ENCODE data around the gene ERG.

DNA sequence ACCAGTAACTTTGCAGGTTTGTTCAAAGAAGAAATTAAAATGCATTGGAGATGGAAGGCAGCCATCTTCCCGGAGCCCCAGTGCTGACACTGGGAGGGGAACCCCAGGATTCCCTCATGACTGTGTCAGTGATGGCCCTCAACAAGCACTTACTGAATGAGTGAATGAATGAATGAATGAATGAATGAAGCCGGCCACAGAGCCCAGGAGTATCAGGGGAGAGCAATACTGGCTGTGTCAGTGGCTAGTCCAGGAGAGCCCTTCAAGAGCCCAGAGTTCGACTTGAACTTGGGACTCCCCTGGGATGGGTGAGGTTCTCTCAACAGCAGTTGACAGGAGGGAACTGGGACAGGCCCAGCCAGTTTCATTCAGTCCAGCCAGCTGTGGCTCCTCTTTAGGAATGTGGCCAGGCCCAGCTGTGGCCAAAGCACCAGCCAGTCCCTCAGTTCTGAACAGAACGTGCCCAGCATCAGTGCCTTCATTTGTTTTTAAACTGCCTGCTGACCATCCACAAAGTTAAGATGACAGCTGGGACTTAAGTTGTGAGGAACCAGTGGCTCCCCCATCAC lies 9.2 kb upstream of the ERG start:
- TF ChIP-seq, protein P1, sequence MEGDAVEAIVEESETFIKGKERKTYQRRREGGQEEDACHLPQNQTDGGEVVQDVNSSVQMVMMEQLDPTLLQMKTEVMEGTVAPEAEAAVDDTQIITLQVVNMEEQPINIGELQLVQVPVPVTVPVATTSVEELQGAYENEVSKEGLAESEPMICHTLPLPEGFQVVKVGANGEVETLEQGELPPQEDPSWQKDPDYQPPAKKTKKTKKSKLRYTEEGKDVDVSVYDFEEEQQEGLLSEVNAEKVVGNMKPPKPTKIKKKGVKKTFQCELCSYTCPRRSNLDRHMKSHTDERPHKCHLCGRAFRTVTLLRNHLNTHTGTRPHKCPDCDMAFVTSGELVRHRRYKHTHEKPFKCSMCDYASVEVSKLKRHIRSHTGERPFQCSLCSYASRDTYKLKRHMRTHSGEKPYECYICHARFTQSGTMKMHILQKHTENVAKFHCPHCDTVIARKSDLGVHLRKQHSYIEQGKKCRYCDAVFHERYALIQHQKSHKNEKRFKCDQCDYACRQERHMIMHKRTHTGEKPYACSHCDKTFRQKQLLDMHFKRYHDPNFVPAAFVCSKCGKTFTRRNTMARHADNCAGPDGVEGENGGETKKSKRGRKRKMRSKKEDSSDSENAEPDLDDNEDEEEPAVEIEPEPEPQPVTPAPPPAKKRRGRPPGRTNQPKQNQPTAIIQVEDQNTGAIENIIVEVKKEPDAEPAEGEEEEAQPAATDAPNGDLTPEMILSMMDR (IDR thresholded peaks at IDR 0.05), result no peak
- no peak for TF ChIP-seq EZH2phosphoT487 (IDR thresholded peaks at IDR 0.05)
- TF ChIP-seq EZH2 (IDR thresholded peaks at IDR 0.05), result no peak

Measured in neural progenitor cell (in vitro differentiated cells).